ENCODE data around the gene PTPRA. TPM values are rescaled to one million over a fixed set of nuclear protein-coding genes. Genes with fewer than 3 reads are reported as not detected.

Gene PTPRA
- total and polyA plus RNA-seq, 4 donors: 8.7 to 24.3 (median 15.7) TPM

- H3K9me3 ChIP-seq (ENCODE audit: control insufficient read depth in 4 of 4, low read length in 3 of 4): no peaks in the 10 kb centered on the region
- H3K36me3 ChIP-seq (ENCODE audit: control insufficient read depth in 4 of 4, insufficient read depth in 3 of 4, low read depth in 1 of 4, low read length in 3 of 4): peaks cover 0 to 25% (median 17%) of the 10 kb centered on the region in 4 donors
- TF ChIP-seq EGR1 (IDR thresholded peaks at IDR 0.05; ENCODE audit: low read depth in 2 of 2): no peak
- no peak for TF ChIP-seq REST (IDR thresholded peaks at IDR 0.05)
- TF ChIP-seq FOXA2 (IDR thresholded peaks at IDR 0.05): no peak
- no peak for TF ChIP-seq TAF1 (conservative IDR thresholded peaks at IDR 0.05)
- TF ChIP-seq SP1 (IDR thresholded peaks at IDR 0.05): no peak
- no peak for TF ChIP-seq CTCF (IDR thresholded peaks at IDR 0.05; ENCODE audit: low read depth, low read length, missing input control)
- TF ChIP-seq, protein P1, sequence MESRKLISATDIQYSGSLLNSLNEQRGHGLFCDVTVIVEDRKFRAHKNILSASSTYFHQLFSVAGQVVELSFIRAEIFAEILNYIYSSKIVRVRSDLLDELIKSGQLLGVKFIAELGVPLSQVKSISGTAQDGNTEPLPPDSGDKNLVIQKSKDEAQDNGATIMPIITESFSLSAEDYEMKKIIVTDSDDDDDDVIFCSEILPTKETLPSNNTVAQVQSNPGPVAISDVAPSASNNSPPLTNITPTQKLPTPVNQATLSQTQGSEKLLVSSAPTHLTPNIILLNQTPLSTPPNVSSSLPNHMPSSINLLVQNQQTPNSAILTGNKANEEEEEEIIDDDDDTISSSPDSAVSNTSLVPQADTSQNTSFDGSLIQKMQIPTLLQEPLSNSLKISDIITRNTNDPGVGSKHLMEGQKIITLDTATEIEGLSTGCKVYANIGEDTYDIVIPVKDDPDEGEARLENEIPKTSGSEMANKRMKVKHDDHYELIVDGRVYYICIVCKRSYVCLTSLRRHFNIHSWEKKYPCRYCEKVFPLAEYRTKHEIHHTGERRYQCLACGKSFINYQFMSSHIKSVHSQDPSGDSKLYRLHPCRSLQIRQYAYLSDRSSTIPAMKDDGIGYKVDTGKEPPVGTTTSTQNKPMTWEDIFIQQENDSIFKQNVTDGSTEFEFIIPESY (IDR thresholded peaks at IDR 0.05): no peak
- TF ChIP-seq GABPA (IDR thresholded peaks at IDR 0.05 in 1 of 2, conservative IDR thresholded peaks at IDR 0.05 in 1 of 2): no peak
- TF ChIP-seq FOXA1 (IDR thresholded peaks at IDR 0.05): no peak
- no peak for TF ChIP-seq YY1 (IDR thresholded peaks at IDR 0.05)
- TF ChIP-seq, protein P2, sequence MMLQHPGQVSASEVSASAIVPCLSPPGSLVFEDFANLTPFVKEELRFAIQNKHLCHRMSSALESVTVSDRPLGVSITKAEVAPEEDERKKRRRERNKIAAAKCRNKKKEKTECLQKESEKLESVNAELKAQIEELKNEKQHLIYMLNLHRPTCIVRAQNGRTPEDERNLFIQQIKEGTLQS (IDR thresholded peaks at IDR 0.05): no peak
- DNase-seq (ENCODE audit: low spot score): no peak
- 93% methylated on average over 5 of the region's 5 CpGs for WGBS
- H3K9ac ChIP-seq (ENCODE audit: low read depth in 1 of 2, low read length in 2 of 2): no peak overlapping the region
- no peak overlapping the region for H3K4me3 ChIP-seq (ENCODE audit: low read depth in 1 of 3, low read length in 3 of 3)
- peaks cover 5 to 32% (median 20%) of the 10 kb centered on the region in 4 donors for H3K4me1 ChIP-seq (ENCODE audit: control insufficient read depth in 4 of 4, insufficient read depth in 4 of 4, low read length in 3 of 4)
- H3K27ac ChIP-seq (ENCODE audit: low read depth in 1 of 2, low read length in 2 of 2): no peak overlapping the region
- H3K27me3 ChIP-seq (ENCODE audit: control insufficient read depth in 4 of 4, insufficient read depth in 4 of 4, low read length in 3 of 4): no peaks in the 10 kb centered on the region
Observed at GRCh38 chr20:3038454-3038853, 165.2 kb downstream of the PTPRA start.

GRCh38 chr20:3039426-3039825, 166.1 kb downstream of the PTPRA start:
- WGBS: 95% methylated on average over 4 of the region's 4 CpGs
- Histone ChIP-seq H3K9me3 (ENCODE audit: control insufficient read depth in 4 of 4, low read length in 3 of 4) (no peaks in the 10 kb centered on the region), H3K4me1 (ENCODE audit: control insufficient read depth in 4 of 4, insufficient read depth in 4 of 4, low read length in 3 of 4) (peaks cover 5 to 32% (median 20%) of the 10 kb centered on the region in 4 donors), H3K27ac (ENCODE audit: low read depth in 1 of 2, low read length in 2 of 2) (no peak overlapping the region), H3K27me3 (ENCODE audit: control insufficient read depth in 4 of 4, insufficient read depth in 4 of 4, low read length in 3 of 4) (no peaks in the 10 kb centered on the region), H3K9ac (ENCODE audit: low read depth in 1 of 2, low read length in 2 of 2) (no peak overlapping the region), H3K4me3 (ENCODE audit: low read depth in 1 of 3, low read length in 3 of 3) (no peak overlapping the region), H3K36me3 (ENCODE audit: control insufficient read depth in 4 of 4, insufficient read depth in 3 of 4, low read depth in 1 of 4, low read length in 3 of 4) (peaks cover 0 to 25% (median 17%) of the 10 kb centered on the region in 4 donors)
- no peak for DNase-seq (ENCODE audit: low spot score)
- TF ChIP-seq YY1 (IDR thresholded peaks at IDR 0.05): no peak
- TF ChIP-seq RAD21 (IDR thresholded peaks at IDR 0.05): no peak
- TF ChIP-seq TAF1 (conservative IDR thresholded peaks at IDR 0.05): no peak
- no peak for TF ChIP-seq EGR1 (IDR thresholded peaks at IDR 0.05; ENCODE audit: low read depth in 2 of 2)
- no peak for TF ChIP-seq HNF4G (IDR thresholded peaks at IDR 0.05)
- no peak for TF ChIP-seq SP1 (IDR thresholded peaks at IDR 0.05)
- TF ChIP-seq CTCF (IDR thresholded peaks at IDR 0.05; ENCODE audit: low read depth, low read length, missing input control): no peak
- TF ChIP-seq, protein P3, sequence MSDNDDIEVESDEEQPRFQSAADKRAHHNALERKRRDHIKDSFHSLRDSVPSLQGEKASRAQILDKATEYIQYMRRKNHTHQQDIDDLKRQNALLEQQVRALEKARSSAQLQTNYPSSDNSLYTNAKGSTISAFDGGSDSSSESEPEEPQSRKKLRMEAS (IDR thresholded peaks at IDR 0.05): no peak
- TF ChIP-seq, protein P2 (IDR thresholded peaks at IDR 0.05): no peak
- TF ChIP-seq NR2F2 (IDR thresholded peaks at IDR 0.05): no peak
- no peak for TF ChIP-seq HNF4A (conservative IDR thresholded peaks at IDR 0.05)
- no peak for TF ChIP-seq FOXA1 (IDR thresholded peaks at IDR 0.05)
- TF ChIP-seq, protein P1 (IDR thresholded peaks at IDR 0.05): no peak
- no peak for TF ChIP-seq JUND (IDR thresholded peaks at IDR 0.05)
- TF ChIP-seq GABPA (IDR thresholded peaks at IDR 0.05 in 1 of 2, conservative IDR thresholded peaks at IDR 0.05 in 1 of 2): no peak
- no peak for TF ChIP-seq RXRA (IDR thresholded peaks at IDR 0.05)
- no peak for TF ChIP-seq FOXA2 (IDR thresholded peaks at IDR 0.05)
